ENCODE measurements around the gene PYGM.

PYGM gene

DNA sequence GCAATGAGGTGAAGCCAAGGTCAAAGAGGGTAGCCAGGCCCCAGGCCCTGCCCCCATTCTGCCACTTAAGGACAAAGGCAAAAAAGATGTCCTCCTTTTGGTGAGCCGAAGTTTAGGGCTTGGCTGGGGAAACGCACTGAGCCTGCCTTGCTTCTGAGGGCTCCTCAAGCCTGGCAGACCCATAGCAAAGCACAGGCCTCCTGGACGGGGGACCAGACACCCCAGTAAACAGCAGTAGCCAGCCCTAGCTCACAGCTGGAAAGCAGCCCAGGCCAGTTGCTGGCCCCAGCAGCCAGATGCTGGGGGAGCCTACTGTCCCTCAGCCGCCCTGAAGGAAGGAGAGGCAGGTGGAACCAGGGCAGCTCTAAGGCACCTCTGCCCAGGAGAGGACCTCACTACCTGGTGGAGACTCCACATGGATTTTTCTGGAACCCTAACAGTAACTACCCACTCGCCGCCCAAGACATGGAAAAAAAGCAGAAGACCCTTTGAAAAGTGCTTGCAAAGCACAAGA lies 3.8 kb upstream of the PYGM start:
- no peak for DNase-seq (ENCODE audit: low spot score)
- in situ Hi-C loops (cut with MboI; ENCODE audit: low pct_unique_long_range_greater_than_20kb, low sequenced_read_pairs, unreplicated experiment) = no loop called here
- TF ChIP-seq, protein P1, sequence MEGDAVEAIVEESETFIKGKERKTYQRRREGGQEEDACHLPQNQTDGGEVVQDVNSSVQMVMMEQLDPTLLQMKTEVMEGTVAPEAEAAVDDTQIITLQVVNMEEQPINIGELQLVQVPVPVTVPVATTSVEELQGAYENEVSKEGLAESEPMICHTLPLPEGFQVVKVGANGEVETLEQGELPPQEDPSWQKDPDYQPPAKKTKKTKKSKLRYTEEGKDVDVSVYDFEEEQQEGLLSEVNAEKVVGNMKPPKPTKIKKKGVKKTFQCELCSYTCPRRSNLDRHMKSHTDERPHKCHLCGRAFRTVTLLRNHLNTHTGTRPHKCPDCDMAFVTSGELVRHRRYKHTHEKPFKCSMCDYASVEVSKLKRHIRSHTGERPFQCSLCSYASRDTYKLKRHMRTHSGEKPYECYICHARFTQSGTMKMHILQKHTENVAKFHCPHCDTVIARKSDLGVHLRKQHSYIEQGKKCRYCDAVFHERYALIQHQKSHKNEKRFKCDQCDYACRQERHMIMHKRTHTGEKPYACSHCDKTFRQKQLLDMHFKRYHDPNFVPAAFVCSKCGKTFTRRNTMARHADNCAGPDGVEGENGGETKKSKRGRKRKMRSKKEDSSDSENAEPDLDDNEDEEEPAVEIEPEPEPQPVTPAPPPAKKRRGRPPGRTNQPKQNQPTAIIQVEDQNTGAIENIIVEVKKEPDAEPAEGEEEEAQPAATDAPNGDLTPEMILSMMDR (IDR thresholded peaks at IDR 0.05; ENCODE audit: extremely low read depth, insufficient read depth, missing control alignments) = no peak

DNA sequence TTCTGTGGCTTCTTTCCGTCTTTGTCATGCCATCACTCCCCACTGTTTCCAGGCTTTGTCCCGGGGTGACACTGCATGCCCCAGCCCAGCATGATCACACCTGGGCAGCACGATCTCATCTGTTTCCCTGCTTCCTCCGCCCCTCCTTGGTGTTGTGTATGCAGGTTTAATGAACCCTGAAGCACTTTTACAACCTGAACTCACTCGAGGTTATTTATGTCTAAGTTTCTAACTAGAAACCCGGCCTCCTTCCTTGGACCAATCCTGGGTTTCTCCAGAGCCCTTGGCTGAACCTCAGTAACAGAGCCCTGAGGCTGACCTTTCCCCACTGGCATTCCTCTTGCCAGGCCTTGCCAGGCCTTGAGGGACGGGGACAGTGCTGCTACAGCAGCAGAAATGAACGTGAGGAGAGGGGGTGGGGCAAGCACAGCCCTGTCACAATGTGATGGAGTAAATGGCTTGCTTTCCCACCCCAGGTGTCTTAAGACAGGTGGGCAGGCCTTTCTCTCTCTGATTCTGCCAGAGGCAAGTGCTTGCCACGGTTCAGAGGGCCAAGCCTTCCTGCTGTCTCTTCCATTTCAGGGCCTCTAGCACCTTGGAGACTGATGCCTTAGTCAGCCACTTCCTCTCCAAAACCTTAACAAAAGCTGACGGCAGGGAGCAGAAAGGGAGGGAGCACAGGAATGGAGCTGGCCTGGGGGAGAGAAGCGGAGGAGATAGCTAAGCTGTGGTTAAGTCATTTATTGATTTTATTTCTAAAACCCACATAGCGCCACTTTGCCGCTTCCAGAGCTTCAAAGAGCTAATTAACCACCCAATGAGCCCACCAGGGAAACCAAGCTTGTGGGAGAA lies 3.1 kb upstream of the PYGM start:
- in situ Hi-C loops (cut with MboI; ENCODE audit: low pct_unique_long_range_greater_than_20kb, low sequenced_read_pairs, unreplicated experiment) = no loop called here
- peak; percentile 12 for DNase-seq (ENCODE audit: low spot score)
- TF ChIP-seq, protein P1 (IDR thresholded peaks at IDR 0.05; ENCODE audit: extremely low read depth, insufficient read depth, missing control alignments) = no peak

DNA sequence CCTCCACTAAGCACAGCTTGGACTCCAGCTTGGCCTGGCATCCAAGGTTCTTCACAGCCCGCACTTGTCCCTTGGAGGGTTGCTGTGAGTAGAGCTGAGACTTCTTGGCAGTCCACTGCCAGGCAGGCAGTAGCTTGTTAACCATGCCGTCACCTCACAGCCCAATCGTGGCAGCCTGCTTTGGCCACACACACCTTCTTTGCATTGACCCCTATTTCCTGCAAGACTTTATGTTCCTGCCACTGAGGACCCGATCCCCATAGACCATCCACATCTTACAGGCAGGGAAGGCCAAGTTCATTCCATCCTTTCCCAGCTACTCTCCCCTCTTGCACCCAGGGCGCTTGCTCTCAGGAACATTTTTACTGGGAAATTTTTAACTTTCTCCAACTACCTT lies 2.5 kb upstream of the PYGM start:
- TF ChIP-seq, protein P1 (IDR thresholded peaks at IDR 0.05; ENCODE audit: extremely low read depth, insufficient read depth, missing control alignments) = no peak
- in situ Hi-C loops (cut with MboI; ENCODE audit: low pct_unique_long_range_greater_than_20kb, low sequenced_read_pairs, unreplicated experiment) = no loop called here
- peak; percentile 31 for DNase-seq (ENCODE audit: low spot score)

GRCh38 chr11:64760759-64761420 lies 1.1 kb upstream of the PYGM start:
- in situ Hi-C loops (cut with MboI; ENCODE audit: low pct_unique_long_range_greater_than_20kb, low sequenced_read_pairs, unreplicated experiment) = no loop called here
- TF ChIP-seq, protein P1 (IDR thresholded peaks at IDR 0.05; ENCODE audit: extremely low read depth, insufficient read depth, missing control alignments) = no peak
- peak; percentile 23 for DNase-seq (ENCODE audit: low spot score)

GRCh38 chr11:64759131-64759721 lies 548 bp downstream of the PYGM start:
- DNase-seq (ENCODE audit: low spot score) = peak; percentile 13
- in situ Hi-C loops (cut with MboI; ENCODE audit: low pct_unique_long_range_greater_than_20kb, low sequenced_read_pairs, unreplicated experiment) = no loop called here
- TF ChIP-seq, protein P1 (IDR thresholded peaks at IDR 0.05; ENCODE audit: extremely low read depth, insufficient read depth, missing control alignments) = no peak

- DNase-seq (ENCODE audit: low spot score) = peak; percentile 20
- TF ChIP-seq, protein P1 (IDR thresholded peaks at IDR 0.05; ENCODE audit: extremely low read depth, insufficient read depth, missing control alignments) = no peak
- in situ Hi-C loops (cut with MboI; ENCODE audit: low pct_unique_long_range_greater_than_20kb, low sequenced_read_pairs, unreplicated experiment) = no loop called here
Measured at GRCh38 chr11:64758330-64759079, 1.3 kb downstream of the PYGM start.
